ENCODE results near the gene STAT6. TPM values are rescaled to one million over a fixed set of nuclear protein-coding genes. Genes with fewer than 3 reads are reported as not detected.

The STAT6 gene, protein sequence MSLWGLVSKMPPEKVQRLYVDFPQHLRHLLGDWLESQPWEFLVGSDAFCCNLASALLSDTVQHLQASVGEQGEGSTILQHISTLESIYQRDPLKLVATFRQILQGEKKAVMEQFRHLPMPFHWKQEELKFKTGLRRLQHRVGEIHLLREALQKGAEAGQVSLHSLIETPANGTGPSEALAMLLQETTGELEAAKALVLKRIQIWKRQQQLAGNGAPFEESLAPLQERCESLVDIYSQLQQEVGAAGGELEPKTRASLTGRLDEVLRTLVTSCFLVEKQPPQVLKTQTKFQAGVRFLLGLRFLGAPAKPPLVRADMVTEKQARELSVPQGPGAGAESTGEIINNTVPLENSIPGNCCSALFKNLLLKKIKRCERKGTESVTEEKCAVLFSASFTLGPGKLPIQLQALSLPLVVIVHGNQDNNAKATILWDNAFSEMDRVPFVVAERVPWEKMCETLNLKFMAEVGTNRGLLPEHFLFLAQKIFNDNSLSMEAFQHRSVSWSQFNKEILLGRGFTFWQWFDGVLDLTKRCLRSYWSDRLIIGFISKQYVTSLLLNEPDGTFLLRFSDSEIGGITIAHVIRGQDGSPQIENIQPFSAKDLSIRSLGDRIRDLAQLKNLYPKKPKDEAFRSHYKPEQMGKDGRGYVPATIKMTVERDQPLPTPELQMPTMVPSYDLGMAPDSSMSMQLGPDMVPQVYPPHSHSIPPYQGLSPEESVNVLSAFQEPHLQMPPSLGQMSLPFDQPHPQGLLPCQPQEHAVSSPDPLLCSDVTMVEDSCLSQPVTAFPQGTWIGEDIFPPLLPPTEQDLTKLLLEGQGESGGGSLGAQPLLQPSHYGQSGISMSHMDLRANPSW
- total RNA-seq (ENCODE audit: unreplicated experiment) = 139 TPM
- long read RNA-seq, full-length matches to known transcripts = 8 of 16 reads
- long read RNA-seq, partial matches to known transcripts = 0 of 16 reads
- long read RNA-seq, other reads (novel, unspliced or antisense) = 8 of 16 reads

DNA sequence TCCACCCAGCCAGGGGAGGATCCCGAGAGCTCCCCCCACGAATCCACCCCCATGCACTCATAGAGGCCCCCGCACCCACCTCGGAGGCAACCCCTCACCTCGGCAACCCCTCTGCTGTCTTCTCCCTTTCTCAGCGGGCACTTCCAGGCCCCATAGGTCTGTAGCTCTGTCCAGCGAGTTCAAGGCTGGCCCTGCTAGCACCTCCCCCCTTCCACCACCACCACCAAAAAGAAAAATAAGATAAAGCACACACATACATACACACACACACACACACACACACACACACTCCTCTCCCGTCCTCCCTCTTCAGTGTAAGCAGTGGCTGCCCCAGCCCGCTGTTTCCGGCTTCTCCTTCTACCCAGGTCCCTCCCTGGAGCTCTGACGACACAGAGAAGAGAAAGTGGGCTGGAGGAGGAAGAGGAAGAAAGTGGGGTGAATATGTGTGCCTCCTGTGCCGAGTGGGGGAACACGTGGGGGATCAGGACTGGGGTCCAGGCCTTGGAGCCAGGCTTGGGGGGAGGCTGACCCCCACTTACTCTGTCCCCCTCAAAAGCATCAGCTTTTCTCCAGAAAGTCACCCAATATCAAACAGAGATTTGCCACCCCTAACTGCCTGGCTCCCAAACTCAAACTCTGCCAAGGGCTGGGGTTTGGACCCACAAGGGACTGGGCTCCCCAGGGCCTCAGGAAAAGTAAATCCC is at the start of gene STAT6:
TSS of gene STAT6 (minus strand) at position 332 of the 704 bp plus-strand sequence. CDS start 3,084 bp downstream, outside the sequence.
- Mint-ChIP-seq H3K27me3 (ENCODE audit: unreplicated experiment) (peaks cover 18% of the 10 kb centered on the region), H3K4me1 (ENCODE audit: unreplicated experiment) (peaks cover 32% of the 10 kb centered on the region), H3K4me3 (ENCODE audit: unreplicated experiment) (peak within 1 kb of the TSS; percentile 99), H3K27ac (ENCODE audit: unreplicated experiment) (peak within 1 kb of the TSS; percentile 95), H3K36me3 (ENCODE audit: low read depth, unreplicated experiment) (peaks cover 25% of the 10 kb centered on the region), H3K9me3 (ENCODE audit: unreplicated experiment) (no peaks in the 10 kb centered on the region)
- DNase-seq (ENCODE audit: low spot score) = peak; percentile 58
- TF ChIP-seq, protein P1, sequence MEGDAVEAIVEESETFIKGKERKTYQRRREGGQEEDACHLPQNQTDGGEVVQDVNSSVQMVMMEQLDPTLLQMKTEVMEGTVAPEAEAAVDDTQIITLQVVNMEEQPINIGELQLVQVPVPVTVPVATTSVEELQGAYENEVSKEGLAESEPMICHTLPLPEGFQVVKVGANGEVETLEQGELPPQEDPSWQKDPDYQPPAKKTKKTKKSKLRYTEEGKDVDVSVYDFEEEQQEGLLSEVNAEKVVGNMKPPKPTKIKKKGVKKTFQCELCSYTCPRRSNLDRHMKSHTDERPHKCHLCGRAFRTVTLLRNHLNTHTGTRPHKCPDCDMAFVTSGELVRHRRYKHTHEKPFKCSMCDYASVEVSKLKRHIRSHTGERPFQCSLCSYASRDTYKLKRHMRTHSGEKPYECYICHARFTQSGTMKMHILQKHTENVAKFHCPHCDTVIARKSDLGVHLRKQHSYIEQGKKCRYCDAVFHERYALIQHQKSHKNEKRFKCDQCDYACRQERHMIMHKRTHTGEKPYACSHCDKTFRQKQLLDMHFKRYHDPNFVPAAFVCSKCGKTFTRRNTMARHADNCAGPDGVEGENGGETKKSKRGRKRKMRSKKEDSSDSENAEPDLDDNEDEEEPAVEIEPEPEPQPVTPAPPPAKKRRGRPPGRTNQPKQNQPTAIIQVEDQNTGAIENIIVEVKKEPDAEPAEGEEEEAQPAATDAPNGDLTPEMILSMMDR (IDR thresholded peaks at IDR 0.05; ENCODE audit: unreplicated experiment) = no peak

DNA sequence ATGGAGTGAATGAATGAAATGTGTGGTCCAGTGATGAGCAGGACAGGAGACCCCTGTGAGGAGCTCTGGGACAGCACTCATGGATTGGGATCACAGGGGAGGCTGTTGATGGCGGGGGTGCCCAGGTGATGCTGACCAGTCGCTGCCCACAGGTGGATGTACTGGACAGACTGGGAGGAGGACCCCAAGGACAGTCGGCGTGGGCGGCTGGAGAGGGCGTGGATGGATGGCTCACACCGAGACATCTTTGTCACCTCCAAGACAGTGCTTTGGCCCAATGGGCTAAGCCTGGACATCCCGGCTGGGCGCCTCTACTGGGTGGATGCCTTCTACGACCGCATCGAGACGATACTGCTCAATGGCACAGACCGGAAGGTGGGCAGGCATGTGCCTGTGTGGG is 49.6 kb upstream of the STAT6 start:
- H3K9me3 Mint-ChIP-seq (ENCODE audit: unreplicated experiment) = no peaks in the 10 kb centered on the region
- no peak overlapping the region for H3K4me3 Mint-ChIP-seq (ENCODE audit: unreplicated experiment)
- DNase-seq (ENCODE audit: low spot score) = no peak
- H3K4me1 Mint-ChIP-seq (ENCODE audit: unreplicated experiment) = peaks cover 11% of the 10 kb centered on the region
- TF ChIP-seq, protein P1 (IDR thresholded peaks at IDR 0.05; ENCODE audit: unreplicated experiment) = no peak
- H3K36me3 Mint-ChIP-seq (ENCODE audit: low read depth, unreplicated experiment) = peaks cover 12% of the 10 kb centered on the region
- H3K27me3 Mint-ChIP-seq (ENCODE audit: unreplicated experiment) = peaks cover 26% of the 10 kb centered on the region
- H3K27ac Mint-ChIP-seq (ENCODE audit: unreplicated experiment) = no peak overlapping the region

DNA sequence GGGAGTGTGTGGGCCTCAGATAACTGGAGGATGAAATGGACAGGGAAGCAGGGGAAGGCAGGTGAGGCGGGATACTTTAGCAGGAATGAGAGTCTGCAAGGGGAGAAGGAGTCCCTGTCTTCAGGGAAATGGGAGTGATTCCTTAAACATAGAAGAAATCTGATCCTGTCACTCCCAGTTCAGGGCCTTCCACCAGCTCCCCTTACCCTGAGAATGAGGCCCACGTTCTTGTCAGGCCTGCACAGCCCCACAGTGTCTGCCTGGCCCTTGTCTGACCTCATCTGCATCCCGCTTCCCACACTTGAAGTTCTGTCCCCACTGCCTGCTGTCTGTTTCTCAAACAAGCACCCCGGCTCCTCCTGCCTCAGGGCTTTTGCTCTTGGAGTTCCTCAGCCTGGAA is 48.9 kb upstream of the STAT6 start:
- peaks cover 23% of the 10 kb centered on the region for H3K27me3 Mint-ChIP-seq (ENCODE audit: unreplicated experiment)
- TF ChIP-seq, protein P1 (IDR thresholded peaks at IDR 0.05; ENCODE audit: unreplicated experiment) = no peak
- H3K4me1 Mint-ChIP-seq (ENCODE audit: unreplicated experiment) = peaks cover 11% of the 10 kb centered on the region
- H3K9me3 Mint-ChIP-seq (ENCODE audit: unreplicated experiment) = no peaks in the 10 kb centered on the region
- H3K36me3 Mint-ChIP-seq (ENCODE audit: low read depth, unreplicated experiment) = peaks cover 12% of the 10 kb centered on the region
- peak overlapping the region; percentile 36 for H3K27ac Mint-ChIP-seq (ENCODE audit: unreplicated experiment)
- DNase-seq (ENCODE audit: low spot score) = no peak
- no peak overlapping the region for H3K4me3 Mint-ChIP-seq (ENCODE audit: unreplicated experiment)

DNA sequence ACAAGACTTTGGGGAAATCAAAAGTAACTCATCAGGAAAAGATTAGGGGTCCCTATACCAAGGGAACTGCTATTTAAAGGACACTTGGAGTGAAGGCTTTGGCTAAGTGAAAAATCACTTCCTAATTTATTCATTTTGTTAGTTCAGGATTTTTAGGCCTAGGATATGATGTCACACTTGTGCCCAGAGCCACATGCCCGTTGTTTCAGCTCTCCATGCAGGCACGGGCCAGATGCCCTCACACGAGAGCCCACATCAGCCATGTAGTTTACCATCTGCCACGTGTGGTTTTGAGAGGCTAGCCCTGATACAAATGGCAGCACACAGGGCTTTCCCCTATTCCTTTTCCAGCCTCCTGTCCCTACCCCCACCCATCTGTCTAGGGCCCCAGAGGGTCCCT is 48.1 kb upstream of the STAT6 start:
- H3K4me3 Mint-ChIP-seq (ENCODE audit: unreplicated experiment) = no peak overlapping the region
- no peak overlapping the region for H3K27ac Mint-ChIP-seq (ENCODE audit: unreplicated experiment)
- H3K27me3 Mint-ChIP-seq (ENCODE audit: unreplicated experiment) = peaks cover 18% of the 10 kb centered on the region
- TF ChIP-seq, protein P1 (IDR thresholded peaks at IDR 0.05; ENCODE audit: unreplicated experiment) = no peak
- no peak for DNase-seq (ENCODE audit: low spot score)
- peaks cover 11% of the 10 kb centered on the region for H3K4me1 Mint-ChIP-seq (ENCODE audit: unreplicated experiment)
- peaks cover 12% of the 10 kb centered on the region for H3K36me3 Mint-ChIP-seq (ENCODE audit: low read depth, unreplicated experiment)
- H3K9me3 Mint-ChIP-seq (ENCODE audit: unreplicated experiment) = no peaks in the 10 kb centered on the region
